GM19395 (cell line): ENCODE data around the gene VIM.
"Not testable (repeated sequence)": the region's sequence is repeated elsewhere in the genome, so short reads cannot be mapped to it uniquely, and the experiment has no call there.

Experiments
- ATAC-seq: cut with Tn5 transposase; IDR thresholded peaks from one replicate; pipeline ENCODE4 v1.9.1; 2021; ENCODE audit warnings: mild to moderate bottlenecking, moderate library complexity; ENCODE audit not compliant: unreplicated experiment

VIM gene

DNA sequence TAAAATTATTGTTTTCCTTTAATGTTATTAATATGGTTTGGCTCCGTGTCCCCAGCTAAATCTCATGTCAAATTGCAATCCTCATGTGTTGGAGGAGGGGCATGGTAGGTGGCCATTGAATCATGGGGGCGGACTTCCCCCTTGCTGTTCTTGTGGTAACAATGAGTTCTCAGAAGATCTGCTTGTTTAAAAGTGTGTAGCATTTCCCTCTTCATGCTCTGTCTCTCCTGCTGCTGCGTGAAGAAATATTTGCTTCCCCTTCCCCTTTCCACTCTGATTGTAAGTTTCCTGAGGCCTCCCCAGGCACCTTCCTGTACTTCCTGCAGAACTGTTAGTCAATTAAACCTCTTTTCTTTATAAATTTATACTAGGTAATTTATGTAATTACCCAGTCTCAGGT lies 27.5 kb downstream of the VIM start:
- no peak for ATAC-seq

GRCh38 chr10:17256051-17256450 lies 28.0 kb downstream of the VIM start:
- no peak for ATAC-seq

GRCh38 chr10:17256627-17257026 lies 28.6 kb downstream of the VIM start:
- no peak for ATAC-seq

- peak; percentile 92 for ATAC-seq
Observed at GRCh38 chr10:17257466-17258321, 29.7 kb downstream of the VIM start.

DNA sequence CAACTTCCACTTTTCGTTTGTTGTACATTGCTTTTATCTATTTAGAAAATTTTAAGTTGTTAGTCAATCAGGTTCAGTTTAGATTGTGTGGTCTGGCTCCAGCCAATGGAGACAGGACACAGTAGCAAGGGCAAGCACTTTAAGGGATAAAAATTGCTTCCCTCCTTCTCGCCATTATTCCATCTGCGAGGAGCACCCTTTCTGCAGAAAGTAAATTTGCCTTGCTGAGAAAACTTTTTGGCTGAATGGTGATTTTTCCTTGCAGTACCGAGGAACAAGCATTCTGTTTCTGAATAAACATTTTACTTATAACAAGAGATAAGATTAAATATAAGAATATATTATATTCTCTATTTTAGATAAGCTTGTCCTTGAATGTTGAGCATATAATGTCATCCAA lies 34.5 kb downstream of the VIM start:
- ATAC-seq, result no peak

- no peak for ATAC-seq
Observed at GRCh38 chr10:17263580-17263979, 35.5 kb downstream of the VIM start.

GRCh38 chr10:17265468-17265867 lies 37.4 kb downstream of the VIM start:
- no peak for ATAC-seq

DNA sequence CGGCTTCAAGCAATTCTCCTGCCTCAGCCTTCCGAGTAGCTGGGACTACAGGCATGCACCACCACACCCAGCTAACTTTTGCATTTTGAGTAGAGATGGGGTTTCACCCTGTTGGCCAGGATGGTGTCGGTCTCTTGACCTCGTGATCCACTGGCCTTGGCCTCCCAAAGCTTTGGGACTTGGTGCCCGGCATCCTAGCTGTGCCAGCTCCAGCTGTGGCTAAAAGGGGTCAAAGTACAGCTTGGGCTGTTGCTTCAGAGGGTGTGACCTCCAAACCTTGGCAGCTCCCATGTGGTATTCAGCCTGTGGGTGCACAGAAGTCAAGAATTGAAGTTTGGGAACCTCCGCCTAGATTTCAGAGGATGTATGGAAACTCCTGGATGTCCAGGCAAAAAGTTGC lies 38.5 kb downstream of the VIM start:
- ATAC-seq, result not testable (repeated sequence)

DNA sequence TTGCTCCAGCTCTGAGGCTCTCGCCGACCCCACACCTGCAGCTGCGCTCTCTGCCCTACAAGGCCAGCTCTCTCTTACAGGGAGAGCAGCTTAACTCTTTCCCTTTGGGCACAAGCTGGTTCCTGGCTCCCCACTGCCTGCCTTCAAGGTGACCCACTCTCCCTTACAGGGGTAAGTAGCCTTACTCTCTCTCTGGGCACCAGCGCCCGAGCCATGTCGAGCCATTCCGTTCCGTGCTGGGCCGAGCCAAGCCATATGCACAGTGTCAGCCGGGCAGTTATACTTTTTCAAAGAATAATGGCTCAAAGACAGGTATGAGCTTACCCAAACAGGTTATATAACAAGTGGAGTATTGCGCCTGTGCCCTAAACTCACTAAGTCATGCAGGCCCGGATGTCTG lies 44.6 kb downstream of the VIM start:
- no peak for ATAC-seq

- ATAC-seq, result no peak
Observed at GRCh38 chr10:17273403-17273802, 45.4 kb downstream of the VIM start.

- ATAC-seq, result no peak
Observed at GRCh38 chr10:17276756-17277424, 48.8 kb downstream of the VIM start.

GRCh38 chr10:17278607-17279240 lies 50.7 kb downstream of the VIM start:
- no peak for ATAC-seq

DNA sequence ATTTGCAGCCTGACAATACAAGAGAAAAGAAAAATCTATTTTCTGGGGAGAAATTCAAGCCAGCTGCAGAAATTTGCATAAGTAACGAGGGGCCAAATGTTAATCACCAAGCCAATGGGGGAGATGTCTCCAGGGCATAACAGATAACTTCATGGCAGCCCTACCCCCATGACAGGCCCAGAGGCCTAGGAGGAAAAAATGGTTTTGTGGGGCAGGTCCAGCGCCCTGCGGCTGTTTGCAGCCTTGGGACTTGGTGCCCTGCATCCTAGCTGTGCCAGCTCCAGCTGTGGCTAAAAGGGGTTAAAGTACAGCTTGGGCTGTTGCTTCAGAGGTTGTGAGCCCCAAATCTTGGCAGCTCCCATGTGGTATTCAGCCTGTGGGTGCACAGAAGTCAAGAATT lies 54.3 kb downstream of the VIM start:
- no peak for ATAC-seq

DNA sequence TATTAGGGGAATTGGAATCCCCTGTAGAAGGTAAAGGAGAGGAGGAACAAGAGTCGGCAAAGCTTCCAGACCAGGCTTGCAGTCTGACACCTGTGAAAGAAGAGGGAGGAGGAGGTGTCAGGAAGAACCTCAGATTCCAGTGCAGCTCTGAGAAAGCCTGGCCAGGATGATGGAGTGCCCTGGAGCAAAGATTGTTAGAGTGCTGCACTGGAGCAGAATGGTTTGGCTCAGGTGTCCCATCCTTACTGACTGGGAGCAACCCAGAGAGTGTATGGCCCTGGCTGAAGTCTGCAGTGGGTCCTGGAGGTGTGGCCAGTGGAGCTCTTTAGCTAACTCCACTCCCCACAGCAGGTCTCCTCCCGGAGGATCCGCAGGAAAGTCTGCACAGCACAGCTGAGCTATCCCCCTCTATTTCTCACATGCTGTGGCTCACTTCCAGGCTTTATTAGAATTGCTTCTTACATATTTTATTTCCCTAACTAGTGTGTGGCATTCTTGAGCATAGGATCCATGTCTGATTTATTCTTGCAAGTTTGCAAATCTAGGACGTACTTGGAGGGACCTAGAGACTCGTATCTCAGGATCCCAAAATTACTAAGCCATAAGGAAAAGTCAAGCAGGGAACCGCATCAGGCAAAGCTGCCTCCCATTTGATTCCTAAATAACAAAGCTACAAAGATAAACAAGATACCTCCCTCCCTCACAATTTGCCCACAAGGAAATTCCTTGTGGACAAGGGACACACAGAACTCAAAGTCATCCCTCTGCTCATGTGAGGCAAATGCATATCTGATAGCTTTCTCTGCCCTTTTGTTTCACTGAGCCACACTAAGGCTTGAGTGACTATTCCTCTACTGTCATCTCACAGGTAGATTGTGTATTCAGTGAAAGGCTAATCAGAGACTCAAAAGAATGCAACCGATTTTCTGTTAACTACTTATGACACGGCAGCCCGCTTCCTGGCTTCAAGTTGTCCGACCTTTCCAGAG lies 58.8 kb downstream of the VIM start:
- ATAC-seq, result no peak
